Measurements from ENCODE around the gene CYFIP2.

Gene CYFIP2

DNA sequence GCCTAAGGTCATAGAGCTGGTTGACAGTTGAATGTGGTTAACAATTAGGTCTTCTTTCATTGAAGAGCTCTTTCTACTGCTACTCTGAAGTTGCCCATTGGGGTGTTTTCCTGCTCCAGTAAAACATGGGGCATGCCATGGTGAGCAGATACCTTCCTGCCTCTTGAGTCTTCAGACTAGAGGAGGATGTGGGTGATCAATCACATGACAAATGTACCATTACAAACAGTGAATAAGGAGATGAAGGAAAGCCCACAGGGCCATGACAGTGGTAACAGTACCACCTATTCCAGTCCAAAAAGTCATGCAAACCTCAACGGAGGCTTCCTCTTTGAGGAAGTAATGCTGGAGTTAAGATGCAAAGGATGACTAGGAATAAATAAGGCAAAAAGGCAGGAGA is 73.5 kb downstream of the CYFIP2 start:
- in situ Hi-C loops (cut with HindIII; ENCODE audit: low sequenced_read_pairs) = no loop called here
- TF ChIP-seq, protein P1, sequence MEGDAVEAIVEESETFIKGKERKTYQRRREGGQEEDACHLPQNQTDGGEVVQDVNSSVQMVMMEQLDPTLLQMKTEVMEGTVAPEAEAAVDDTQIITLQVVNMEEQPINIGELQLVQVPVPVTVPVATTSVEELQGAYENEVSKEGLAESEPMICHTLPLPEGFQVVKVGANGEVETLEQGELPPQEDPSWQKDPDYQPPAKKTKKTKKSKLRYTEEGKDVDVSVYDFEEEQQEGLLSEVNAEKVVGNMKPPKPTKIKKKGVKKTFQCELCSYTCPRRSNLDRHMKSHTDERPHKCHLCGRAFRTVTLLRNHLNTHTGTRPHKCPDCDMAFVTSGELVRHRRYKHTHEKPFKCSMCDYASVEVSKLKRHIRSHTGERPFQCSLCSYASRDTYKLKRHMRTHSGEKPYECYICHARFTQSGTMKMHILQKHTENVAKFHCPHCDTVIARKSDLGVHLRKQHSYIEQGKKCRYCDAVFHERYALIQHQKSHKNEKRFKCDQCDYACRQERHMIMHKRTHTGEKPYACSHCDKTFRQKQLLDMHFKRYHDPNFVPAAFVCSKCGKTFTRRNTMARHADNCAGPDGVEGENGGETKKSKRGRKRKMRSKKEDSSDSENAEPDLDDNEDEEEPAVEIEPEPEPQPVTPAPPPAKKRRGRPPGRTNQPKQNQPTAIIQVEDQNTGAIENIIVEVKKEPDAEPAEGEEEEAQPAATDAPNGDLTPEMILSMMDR (IDR thresholded peaks at IDR 0.05; ENCODE audit: low read depth, low read length) = no peak
- H3K4me3 ChIP-seq (ENCODE audit: low read depth, low read length) = no peak overlapping the region
- no peak for DNase-seq (ENCODE audit: low read depth, low spot score)

DNA sequence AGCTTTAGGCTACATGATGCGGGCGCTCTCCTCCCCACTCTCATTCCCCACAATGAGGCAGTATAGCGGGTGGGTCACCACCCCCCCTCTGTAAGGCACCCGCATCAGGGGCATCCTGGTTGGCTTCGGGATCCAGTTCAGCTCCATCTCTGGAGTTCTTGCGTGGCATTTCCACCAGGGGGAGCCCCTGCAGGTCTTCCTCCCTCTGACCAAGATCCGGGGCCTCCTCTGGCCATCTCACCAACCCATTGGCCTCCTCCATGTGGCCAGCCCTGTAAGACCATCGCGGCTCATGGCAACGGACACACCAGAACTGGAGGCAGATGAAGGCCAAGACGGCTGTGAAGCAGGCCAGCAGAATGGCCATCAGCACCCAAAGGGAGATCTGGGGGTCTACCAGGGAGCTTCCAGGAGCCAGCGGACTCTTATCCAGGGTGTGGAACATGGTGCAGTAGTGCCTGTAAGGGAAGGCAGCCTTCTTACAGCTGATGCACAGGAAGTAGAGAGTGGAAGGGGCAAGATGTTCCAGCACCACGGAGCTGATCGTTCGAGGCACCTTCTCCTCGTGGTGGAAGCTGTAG is 77.0 kb downstream of the CYFIP2 start:
- DNase-seq (ENCODE audit: low read depth, low spot score) = peak; percentile 7
- in situ Hi-C loops (cut with HindIII; ENCODE audit: low sequenced_read_pairs) = no loop called here
- H3K4me3 ChIP-seq (ENCODE audit: low read depth, low read length) = no peak overlapping the region
- TF ChIP-seq, protein P1 (IDR thresholded peaks at IDR 0.05; ENCODE audit: low read depth, low read length) = peak; percentile 62

DNA sequence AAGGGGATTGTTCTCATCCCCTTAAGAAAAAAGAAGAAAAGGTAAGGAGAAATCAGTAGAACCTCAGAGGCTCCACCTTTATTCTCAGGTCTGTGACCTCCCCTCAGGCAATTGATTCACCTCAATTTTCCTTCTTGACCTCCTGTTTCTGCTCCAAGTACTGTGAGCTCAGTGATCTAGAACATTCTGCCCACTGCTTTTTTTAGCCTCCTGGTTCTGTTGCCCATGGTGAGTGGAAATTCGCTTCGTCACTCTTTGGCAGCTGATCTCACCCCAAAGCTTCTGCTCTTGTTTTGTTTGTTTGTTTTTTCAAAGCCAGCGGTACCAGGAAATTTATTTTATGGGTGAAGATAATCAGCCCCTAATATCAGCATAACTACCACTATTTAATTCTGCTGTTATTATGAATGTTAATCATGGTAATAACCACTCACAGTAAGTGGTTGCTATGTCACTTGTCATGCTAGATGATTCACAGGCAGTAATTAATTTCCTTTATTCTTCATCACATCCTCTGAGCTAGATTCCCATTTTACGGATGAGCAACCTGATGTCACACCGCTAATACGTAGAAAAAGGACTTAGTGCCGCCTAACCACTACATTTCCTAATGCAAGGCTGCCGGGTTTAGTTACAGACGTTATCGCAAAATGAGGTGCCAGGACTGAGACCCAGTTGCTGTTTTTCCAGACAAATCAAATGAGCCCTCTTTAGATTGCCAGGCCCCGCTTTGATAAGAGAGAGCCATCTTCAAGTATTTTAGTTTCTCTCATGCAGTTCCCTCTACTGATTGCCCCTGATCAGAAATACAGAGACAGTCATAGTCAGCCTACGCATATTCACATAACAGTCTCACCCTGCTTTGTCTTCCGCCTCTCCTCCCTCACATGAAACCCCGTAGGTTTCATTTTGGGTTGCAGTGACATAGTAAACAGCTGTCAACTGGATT is 78.2 kb downstream of the CYFIP2 start:
- in situ Hi-C loops (cut with HindIII; ENCODE audit: low sequenced_read_pairs) = no loop called here
- TF ChIP-seq, protein P1 (IDR thresholded peaks at IDR 0.05; ENCODE audit: low read depth, low read length) = no peak
- DNase-seq (ENCODE audit: low read depth, low spot score) = no peak

DNA sequence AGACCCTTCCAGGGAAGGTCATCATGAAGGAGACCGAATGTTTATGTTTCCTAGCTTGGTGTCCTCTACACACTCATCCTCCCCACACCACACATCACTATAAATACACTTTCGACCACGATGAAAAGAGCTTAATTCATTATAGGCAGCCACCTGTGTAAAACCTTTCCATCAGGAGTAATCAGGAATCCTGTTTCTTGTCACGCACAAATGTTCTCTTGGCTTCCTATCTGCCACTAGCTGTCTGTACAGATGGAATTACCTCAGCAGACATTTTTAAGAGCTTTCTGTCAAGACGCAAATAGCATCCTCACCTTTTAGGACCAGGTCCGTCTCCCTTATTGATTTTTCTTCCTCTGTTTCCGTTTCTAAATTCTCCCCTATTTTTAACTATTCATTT is 79.1 kb downstream of the CYFIP2 start:
- no peak for DNase-seq (ENCODE audit: low read depth, low spot score)
- no peak overlapping the region for H3K4me3 ChIP-seq (ENCODE audit: low read depth, low read length)
- TF ChIP-seq, protein P1 (IDR thresholded peaks at IDR 0.05; ENCODE audit: low read depth, low read length) = no peak
- in situ Hi-C loops (cut with HindIII; ENCODE audit: low sequenced_read_pairs) = no loop called here

More for the DNA sequence above, 78.2 kb downstream of the CYFIP2 start:
- no peak overlapping the region for H3K4me3 ChIP-seq (ENCODE audit: low read depth, low read length)

DNA sequence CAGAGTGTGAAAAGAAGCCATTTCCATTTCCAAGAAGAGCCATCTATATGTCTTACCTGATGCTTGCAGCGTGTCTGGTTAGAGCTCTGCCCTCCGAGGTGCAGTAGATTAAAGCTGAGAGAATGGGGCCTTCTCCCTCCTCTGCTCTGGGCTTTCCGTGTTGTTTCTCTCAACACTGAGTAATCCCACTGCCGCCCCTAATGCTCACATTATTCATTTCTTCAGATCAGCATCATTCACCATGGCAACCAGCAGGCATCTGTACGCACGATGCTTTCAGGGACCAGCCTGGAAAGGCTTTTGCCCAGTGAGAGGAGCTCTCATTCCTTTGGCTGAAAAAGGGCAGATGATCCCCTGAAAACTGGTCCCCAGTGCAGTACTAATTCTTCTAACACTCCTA is 79.6 kb downstream of the CYFIP2 start:
- no peak overlapping the region for H3K4me3 ChIP-seq (ENCODE audit: low read depth, low read length)
- TF ChIP-seq, protein P1 (IDR thresholded peaks at IDR 0.05; ENCODE audit: low read depth, low read length) = no peak
- DNase-seq (ENCODE audit: low read depth, low spot score) = no peak
- in situ Hi-C loops (cut with HindIII; ENCODE audit: low sequenced_read_pairs) = no loop called here

DNA sequence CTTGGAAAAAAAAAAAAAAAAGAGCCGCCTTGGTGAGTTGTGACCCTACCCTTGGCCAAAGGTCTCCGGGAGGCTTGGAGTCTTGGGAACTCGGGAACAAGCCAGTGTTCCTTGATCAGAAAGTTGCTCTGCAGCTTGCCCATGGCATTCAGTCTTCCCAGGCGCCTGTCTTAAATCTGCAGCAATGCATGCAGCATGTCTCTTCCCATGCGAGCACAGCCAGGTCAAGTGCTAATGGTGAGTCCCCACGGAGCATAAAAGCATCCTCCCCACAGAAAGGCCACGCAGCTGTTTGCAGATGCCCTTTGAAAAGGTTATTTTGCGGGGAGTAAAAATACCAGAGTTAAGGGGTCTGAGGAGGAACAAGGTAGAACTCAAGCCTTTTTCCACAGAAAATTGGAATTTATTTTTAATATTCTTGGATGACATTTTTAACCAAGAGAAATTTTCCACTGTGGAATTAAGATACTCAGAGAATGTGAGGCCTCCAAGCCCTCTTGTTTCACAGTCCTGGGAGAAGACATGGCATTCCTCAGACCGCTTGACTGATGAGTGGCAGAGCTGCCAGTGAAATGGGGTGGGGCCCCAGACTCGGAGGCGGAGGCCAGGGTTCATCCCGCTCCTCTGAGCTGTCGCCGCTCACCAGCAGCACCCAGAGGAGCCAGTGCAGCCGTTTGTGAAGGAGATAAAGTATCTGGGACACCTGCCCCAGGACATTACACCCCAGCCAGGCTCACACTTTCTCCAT is 81.6 kb downstream of the CYFIP2 start:
- no peak overlapping the region for H3K4me3 ChIP-seq (ENCODE audit: low read depth, low read length)
- DNase-seq (ENCODE audit: low read depth, low spot score) = no peak
- in situ Hi-C loops (cut with HindIII; ENCODE audit: low sequenced_read_pairs) = no loop called here
- TF ChIP-seq, protein P1 (IDR thresholded peaks at IDR 0.05; ENCODE audit: low read depth, low read length) = no peak

Data from astrocyte of the spinal cord (primary cell).